Stimulated activated naive CD8-positive, alpha-beta T cell treated with anti-CD3 and anti-CD28 coated beads, Interleukin-15, amount 100 ng/mL, for 72 hours (primary cell): ENCODE measurements around the gene TNFRSF4.

Experiments
- ATAC-seq: fragments of 150-1000 bp; cut with Tn5 transposase; 2 replicates; pipeline ENCODE4 v1.10.0; 2021; ENCODE audit warnings: mild to moderate bottlenecking, moderate library complexity
- DNase-seq, 2 donors: peaks; one replicate each; pipeline ENCODE4 v3.0.0; 2021 to 2022
- H3K27ac Mint-ChIP-seq, 2 donors: one replicate each; pipeline ENCODE4 v1.8.0; 2022; ENCODE audit warnings: mild to moderate bottlenecking in 2 of 2, mixed read lengths in 2 of 2, moderate library complexity in 2 of 2
- H3K27me3 Mint-ChIP-seq: one replicate; pipeline ENCODE4 v1.8.0; 2022; ENCODE audit warnings: mixed read lengths
- H3K4me1 Mint-ChIP-seq: one replicate; pipeline ENCODE4 v1.8.0; 2022; ENCODE audit warnings: mild to moderate bottlenecking, mixed read lengths
- H3K4me3 Mint-ChIP-seq, 2 donors: one replicate each; pipeline ENCODE4 v1.8.0; 2022; ENCODE audit warnings: mild to moderate bottlenecking in 2 of 2, mixed read lengths in 2 of 2, moderate library complexity in 1 of 2
- H3K9me3 Mint-ChIP-seq, 2 donors: one replicate each; pipeline ENCODE4 v1.8.0; 2022; ENCODE audit warnings: mixed read lengths in 2 of 2

Gene TNFRSF4

DNA sequence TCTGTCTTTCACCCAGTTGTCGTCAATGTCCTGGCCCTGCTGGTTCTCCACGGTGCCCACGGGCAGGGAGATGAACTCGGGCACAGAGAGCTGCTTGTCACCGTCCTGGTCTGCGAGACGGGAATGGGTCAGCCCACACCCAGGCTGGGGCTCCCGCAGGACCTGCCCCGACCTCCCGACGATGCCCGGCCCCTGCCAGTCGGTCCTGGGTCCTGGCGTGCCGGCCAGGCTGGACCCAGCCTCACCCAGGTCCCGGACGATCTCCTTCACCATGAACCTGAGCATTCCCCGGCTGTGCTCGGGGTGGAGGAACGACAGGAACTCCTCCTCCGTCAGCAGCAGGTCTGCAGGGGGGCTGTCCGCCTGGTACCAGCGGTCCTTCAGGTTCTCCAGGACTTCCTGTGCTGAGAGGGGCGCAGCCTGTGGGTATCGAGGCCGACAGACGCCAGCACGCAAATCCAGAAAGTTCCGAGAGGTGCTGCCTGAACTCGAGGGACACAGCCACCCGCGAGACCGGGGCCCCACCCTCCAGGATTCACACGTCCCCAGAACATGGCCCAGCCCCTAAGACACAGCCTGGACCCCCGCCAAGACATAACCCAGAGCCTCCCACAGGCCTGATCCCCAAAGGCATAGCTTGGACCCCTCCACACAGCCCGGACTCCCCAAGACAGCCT lies 4.7 kb upstream of the TNFRSF4 start:
- no peaks in the 10 kb centered on the region for H3K27me3 Mint-ChIP-seq
- peak overlapping the region; percentile 5 to 85 for H3K27ac Mint-ChIP-seq

GRCh38 chr1:1217621-1218523 lies 3.9 kb upstream of the TNFRSF4 start:
- Mint-ChIP-seq H3K4me3 (no peak overlapping the region), H3K27ac (no peak overlapping the region), H3K4me1 (peaks cover 59% of the 10 kb centered on the region), H3K9me3 (no peaks in the 10 kb centered on the region), H3K27me3 (no peaks in the 10 kb centered on the region)
- DNase-seq = no peak
- no peak for ATAC-seq

More for the DNA sequence above, 4.7 kb upstream of the TNFRSF4 start:
- DNase-seq (no peak), ATAC-seq (no peak)
- H3K4me3 Mint-ChIP-seq = no peak overlapping the region
- H3K4me1 Mint-ChIP-seq = peaks cover 59% of the 10 kb centered on the region
- no peaks in the 10 kb centered on the region for H3K9me3 Mint-ChIP-seq

GRCh38 chr1:1216770-1217620 lies 3.0 kb upstream of the TNFRSF4 start:
- H3K27ac Mint-ChIP-seq = peak overlapping the region; percentile 41 to 78
- no peak for DNase-seq
- peak overlapping the region; percentile 35 to 50 for H3K4me3 Mint-ChIP-seq
- H3K27me3 Mint-ChIP-seq = no peaks in the 10 kb centered on the region
- no peak for ATAC-seq
- peaks cover 64% of the 10 kb centered on the region for H3K4me1 Mint-ChIP-seq
- H3K9me3 Mint-ChIP-seq = no peaks in the 10 kb centered on the region

DNA sequence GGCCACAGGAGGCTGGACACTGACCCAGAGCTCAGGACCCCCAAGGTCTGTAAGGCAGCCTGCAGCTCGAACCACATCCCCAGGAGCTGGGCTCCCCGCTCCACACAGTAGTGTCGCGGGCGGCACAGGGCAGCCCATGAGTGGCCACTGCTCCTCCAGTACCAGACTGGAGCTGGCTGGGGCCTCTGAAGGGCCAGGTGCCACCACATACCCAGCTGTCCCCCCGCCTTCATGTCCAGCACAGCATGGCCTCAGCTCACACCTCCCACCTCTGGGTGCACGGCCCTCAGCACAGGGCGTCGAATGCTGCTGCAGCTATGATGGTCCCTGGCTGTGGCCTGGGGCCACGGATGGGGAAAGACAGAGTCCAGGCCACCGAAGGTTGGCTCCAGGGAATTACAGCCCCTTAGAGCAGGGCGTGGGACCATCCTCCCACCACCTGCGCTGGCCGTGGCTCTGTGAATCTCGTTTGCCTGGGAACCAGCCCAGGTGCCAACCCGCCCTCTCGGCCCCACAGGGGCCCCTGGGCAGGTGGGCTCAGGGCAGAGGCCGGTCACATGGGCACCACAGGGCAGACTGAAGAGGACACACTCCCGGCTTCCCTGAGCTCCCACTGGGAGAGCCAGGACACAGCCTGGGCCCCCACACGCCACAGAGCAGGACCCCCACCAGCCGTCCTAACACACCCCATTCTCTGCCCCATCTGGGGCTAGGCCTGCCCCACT lies 2.1 kb upstream of the TNFRSF4 start:
- Mint-ChIP-seq H3K4me1 (peaks cover 70% of the 10 kb centered on the region), H3K9me3 (no peaks in the 10 kb centered on the region), H3K27ac (peak overlapping the region in 1 of 2 donors; percentile 16), H3K27me3 (no peaks in the 10 kb centered on the region), H3K4me3 (peak overlapping the region in 1 of 2 donors; percentile 50)
- no peak for ATAC-seq
- no peak for DNase-seq

DNA sequence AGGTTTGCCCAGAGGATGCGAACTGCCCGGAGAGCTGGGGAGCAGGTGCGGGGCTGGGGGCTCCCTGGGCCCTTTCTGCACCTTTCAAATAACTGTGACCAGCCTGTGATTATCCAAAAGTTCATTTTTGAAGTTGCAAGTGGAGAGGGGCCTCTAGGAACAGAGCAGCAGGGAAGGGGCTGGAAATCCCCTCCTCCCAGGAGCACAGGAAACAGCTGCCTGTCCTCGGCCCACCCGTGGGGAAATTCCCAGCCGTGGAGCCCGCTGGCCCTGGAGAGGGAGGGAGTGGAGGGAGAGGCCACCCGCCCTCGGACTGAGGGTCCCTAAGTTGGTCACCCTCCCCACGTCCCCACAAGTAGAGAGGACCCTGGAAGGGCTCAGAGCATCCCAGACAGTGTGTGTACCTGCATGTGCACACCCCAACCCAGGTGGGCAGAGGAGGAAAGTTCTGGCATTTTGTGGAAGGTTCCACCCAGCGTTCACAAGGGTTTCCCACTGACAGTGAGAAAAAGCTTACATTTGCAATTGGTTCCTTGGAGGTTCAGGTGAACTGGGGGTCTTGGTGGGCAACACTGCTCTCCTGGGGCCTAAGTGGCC lies 1.2 kb upstream of the TNFRSF4 start:
- no peak for ATAC-seq
- Mint-ChIP-seq H3K9me3 (no peaks in the 10 kb centered on the region), H3K27ac (peak overlapping the region in 1 of 2 donors; percentile 19), H3K4me1 (peaks cover 78% of the 10 kb centered on the region), H3K4me3 (peak overlapping the region; percentile 79 to 88), H3K27me3 (no peaks in the 10 kb centered on the region)
- DNase-seq = no peak

GRCh38 chr1:1212780-1213344 lies 1.1 kb downstream of the TNFRSF4 start:
- Mint-ChIP-seq H3K4me3 (peak overlapping the region; percentile 79 to 82), H3K9me3 (no peaks in the 10 kb centered on the region), H3K27me3 (no peaks in the 10 kb centered on the region), H3K27ac (no peak overlapping the region), H3K4me1 (peaks cover 82% of the 10 kb centered on the region)
- DNase-seq (peak in 1 of 2 donors; percentile 76), ATAC-seq (peak; percentile 35)

DNA sequence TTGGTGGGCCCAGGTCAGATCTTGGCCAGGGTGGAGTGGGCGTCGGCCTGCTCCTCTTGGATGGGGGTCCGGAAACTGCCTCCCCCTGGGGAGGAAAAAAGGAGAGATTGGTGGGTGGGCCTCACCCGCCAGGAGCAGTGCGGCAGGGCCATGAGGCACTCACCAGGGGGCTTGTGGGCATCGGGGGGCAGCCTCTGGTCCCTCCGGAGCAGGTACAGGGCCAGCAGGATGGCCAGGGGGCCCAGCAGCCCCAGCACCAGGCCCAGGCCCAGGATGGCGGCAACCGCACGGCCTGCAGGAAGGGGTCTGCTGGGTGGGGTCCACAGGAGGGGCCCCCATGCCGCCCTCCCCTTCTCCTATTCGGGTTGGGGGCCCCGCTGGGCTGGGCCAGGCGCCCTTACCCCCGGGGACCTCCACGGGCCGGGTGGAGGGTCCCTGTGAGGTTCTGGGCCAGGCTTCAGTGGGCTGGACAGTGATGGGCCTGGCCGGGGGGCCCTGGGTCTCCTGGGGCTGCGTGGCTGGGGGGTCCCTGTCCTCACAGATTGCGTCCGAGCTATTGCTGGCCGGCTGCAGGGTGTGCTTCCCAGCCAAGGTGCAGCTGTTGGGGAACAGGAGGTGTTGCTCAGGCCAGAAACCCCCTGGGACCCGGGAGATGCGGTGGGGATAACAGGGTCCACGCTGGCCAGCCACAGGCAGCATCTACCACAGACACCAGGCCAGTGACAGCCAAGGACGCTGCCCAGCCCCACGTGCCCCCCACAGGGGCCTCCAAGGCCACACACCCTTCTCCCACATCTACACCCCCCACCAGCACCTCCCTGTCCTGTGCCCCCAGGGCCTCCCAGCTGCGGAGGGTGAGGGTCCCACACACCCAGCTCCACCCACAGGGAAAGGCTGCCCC lies 2.2 kb downstream of the TNFRSF4 start:
- no peaks in the 10 kb centered on the region for H3K9me3 Mint-ChIP-seq
- H3K4me3 Mint-ChIP-seq = peak overlapping the region; percentile 80 to 82
- no peaks in the 10 kb centered on the region for H3K27me3 Mint-ChIP-seq
- peak overlapping the region; percentile 19 to 71 for H3K27ac Mint-ChIP-seq
- no peak for ATAC-seq
- H3K4me1 Mint-ChIP-seq = peaks cover 81% of the 10 kb centered on the region
- DNase-seq = no peak

DNA sequence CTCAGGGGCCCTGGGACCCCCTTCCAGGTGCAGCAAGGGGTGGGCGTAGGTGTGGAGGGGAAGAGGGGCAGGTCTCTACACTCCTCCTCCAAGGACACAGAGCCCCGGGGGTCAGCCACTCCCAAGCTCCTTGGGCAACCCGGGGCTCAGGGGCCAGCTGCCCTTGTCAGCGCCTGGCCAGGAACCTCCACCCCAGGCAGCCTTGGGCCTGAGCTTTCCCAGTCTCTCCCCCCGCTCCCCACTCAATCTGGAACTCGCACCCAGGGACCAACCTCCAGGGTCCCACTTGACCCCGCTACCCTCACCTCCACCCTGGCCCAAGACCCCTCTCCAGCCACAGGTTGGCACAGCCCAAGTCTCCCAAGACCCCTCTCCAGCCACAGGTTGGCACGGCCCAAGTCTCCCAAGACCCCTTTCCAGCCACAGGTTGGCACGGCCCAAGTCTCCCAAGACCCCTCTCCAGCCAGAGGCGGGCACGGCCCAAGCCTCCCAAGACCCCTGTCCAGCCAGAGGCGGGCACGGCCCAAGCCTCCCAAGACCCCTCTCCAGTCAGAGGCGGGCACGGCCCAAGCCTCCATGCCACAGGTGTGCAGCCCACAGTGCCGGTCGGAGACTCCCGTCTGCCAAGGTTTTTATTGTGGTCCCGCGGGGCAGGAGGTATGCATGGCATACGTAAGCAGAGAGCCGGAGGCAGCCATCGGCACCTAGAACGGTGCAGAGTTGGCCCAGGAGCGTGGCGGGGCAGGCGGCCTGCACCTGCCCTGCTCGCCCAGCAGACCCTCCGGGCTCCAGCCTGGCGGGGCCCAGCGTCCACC lies 3.0 kb downstream of the TNFRSF4 start:
- H3K4me3 Mint-ChIP-seq = peak overlapping the region; percentile 62 to 67
- H3K27ac Mint-ChIP-seq = peak overlapping the region in 1 of 2 donors; percentile 76
- H3K27me3 Mint-ChIP-seq = no peaks in the 10 kb centered on the region
- no peak for DNase-seq
- peaks cover 76% of the 10 kb centered on the region for H3K4me1 Mint-ChIP-seq
- no peak for ATAC-seq
- no peaks in the 10 kb centered on the region for H3K9me3 Mint-ChIP-seq

GRCh38 chr1:1208713-1209433 lies 5.1 kb downstream of the TNFRSF4 start:
- H3K4me1 Mint-ChIP-seq = peaks cover 76% of the 10 kb centered on the region
- H3K27me3 Mint-ChIP-seq = no peaks in the 10 kb centered on the region
- H3K4me3 Mint-ChIP-seq = peak overlapping the region; percentile 93 to 98
- no peaks in the 10 kb centered on the region for H3K9me3 Mint-ChIP-seq
- ATAC-seq = peak; percentile 35
- peak; percentile 58 to 73 for DNase-seq
- H3K27ac Mint-ChIP-seq = peak overlapping the region; percentile 95

GRCh38 chr1:1207571-1207892 lies 6.4 kb downstream of the TNFRSF4 start:
- Mint-ChIP-seq H3K4me3 (peak overlapping the region; percentile 93 to 98), H3K27ac (peak overlapping the region; percentile 95), H3K27me3 (no peaks in the 10 kb centered on the region), H3K9me3 (no peaks in the 10 kb centered on the region), H3K4me1 (peaks cover 79% of the 10 kb centered on the region)
- DNase-seq (no peak), ATAC-seq (no peak)

DNA sequence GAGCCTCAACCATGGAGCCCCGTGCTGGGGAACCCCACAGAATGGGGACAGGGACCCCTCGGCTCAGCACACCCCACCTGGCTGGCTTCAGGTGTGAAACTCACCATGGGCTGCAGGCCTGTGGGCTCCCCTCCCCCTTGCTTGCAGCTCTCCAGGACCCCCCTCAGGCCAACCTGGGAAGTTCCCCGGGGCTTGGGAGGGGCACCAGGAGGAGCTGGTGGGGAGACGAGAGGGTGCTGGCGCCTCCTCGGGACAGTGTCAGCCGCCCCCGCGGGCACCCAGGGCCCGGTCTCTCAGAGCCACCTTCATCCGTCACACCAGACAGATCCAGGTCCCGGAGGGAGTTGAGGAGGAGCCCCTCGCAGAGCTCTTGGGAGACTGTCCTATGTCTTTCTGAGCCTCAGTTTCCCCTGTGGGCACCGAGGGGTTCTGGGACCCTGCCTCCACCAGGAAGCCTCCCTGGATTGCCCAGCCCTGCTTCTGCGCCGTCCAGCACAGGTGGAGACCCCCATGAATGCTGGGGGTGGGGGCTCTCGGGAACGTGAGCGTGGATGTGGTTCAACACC lies 6.9 kb downstream of the TNFRSF4 start:
- H3K4me3 Mint-ChIP-seq = peak overlapping the region; percentile 93 to 98
- H3K27me3 Mint-ChIP-seq = no peaks in the 10 kb centered on the region
- H3K9me3 Mint-ChIP-seq = no peaks in the 10 kb centered on the region
- H3K4me1 Mint-ChIP-seq = peaks cover 74% of the 10 kb centered on the region
- H3K27ac Mint-ChIP-seq = peak overlapping the region; percentile 67 to 87
- peak; percentile 18 for ATAC-seq
- peak; percentile 34 to 58 for DNase-seq

DNA sequence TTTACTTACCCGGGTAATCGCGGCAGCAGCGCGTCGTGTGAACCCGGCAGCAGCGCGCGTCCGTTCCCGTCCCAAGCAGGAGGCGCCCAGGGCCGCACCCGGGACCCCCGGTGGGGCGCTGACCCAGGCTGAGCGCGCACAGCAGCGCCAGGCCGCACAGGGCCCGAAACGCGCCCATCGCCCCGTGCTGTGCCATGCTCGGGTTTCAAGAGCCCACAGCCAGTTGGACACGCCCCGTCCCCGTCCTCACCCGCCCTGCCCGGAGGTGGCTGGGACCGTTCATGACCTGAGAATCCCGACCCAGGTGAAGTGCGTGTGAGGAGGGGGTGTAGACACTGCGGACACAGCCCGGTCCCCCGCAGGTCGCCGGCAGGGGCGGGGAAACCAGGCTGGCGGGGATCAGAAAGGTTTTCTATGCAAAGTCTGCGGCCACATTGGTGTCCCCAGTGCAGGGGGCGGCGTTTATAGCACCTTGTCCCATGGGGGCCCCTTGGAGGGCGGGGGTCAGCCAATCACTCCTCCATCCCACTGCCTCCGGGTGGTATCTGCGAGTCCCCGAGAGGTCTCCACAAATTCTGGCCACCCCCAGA lies 7.5 kb downstream of the TNFRSF4 start, which contains the start of gene TNFRSF18:
Gene TNFRSF18 (minus strand): TSS at position 217 of the 590 bp plus-strand sequence. CDS start 21 bp downstream, at position 196.
- H3K27ac Mint-ChIP-seq = peak within 1 kb of the TSS; percentile 67 to 87
- peaks cover 72% of the 10 kb centered on the region for H3K4me1 Mint-ChIP-seq
- H3K9me3 Mint-ChIP-seq = no peaks in the 10 kb centered on the region
- DNase-seq (peak; percentile 54 to 74), ATAC-seq (peak; percentile 38)
- H3K27me3 Mint-ChIP-seq = no peaks in the 10 kb centered on the region
- peak within 1 kb of the TSS; percentile 93 to 98 for H3K4me3 Mint-ChIP-seq
